HL-60 (cell line): ENCODE measurements around the gene HOXB4.

Experiments
- DNase-seq, 2 experiments: peaks; one replicate each; pipeline ENCODE4 v3.0.0-alpha.2; 2010 to 2020; ENCODE audit warnings: low read depth in 1 of 2, low spot score in 1 of 2
- H3K27ac ChIP-seq: fragments of 250-450 bp; sonication (Bioruptor Pico); replicated peaks from 2 replicates; pipeline ENCODE4 v1.5.1; 2020; ENCODE audit warnings: mild to moderate bottlenecking, moderate library complexity
- H3K27me3 ChIP-seq: fragments of 250-450 bp; sonication (Bioruptor Pico); 2 replicates; pipeline ENCODE4 v1.5.1; 2021; ENCODE audit warnings: mild to moderate bottlenecking, moderate library complexity; ENCODE audit not compliant: insufficient read depth, poor library complexity, severe bottlenecking
- H3K4me3 ChIP-seq: replicated peaks from 2 replicates; pipeline ENCODE4 v1.5.1; 2011; ENCODE audit warnings: mild to moderate bottlenecking, control low read depth, low read length; ENCODE audit not compliant: insufficient read depth
- CTCF ChIP-seq: IDR thresholded peaks from one replicate; pipeline ENCODE4 v1.5.1; 2011; ENCODE audit warnings: low read length, control low read depth, inconsistent platforms; ENCODE audit not compliant: insufficient read depth
- GABPA ChIP-seq: IDR thresholded peaks from 2 replicates; pipeline ENCODE4 v1.6.1; 2012; ENCODE audit warnings: low read depth
- POLR2AphosphoS5 ChIP-seq: IDR thresholded peaks from 2 replicates; pipeline ENCODE4 v1.6.1; 2012; ENCODE audit warnings: low read depth
- SPI1 ChIP-seq: IDR thresholded peaks from 2 replicates; pipeline ENCODE4 v1.6.1; 2012; ENCODE audit warnings: low read depth, mild to moderate bottlenecking, borderline replicate concordance
- TF ChIP-seq, protein P1 (sequence below): IDR thresholded peaks from 2 replicates; pipeline ENCODE4 v1.6.1; 2012; ENCODE audit warnings: low read depth; ENCODE audit not compliant: insufficient replicate concordance

HOXB4 gene

DNA sequence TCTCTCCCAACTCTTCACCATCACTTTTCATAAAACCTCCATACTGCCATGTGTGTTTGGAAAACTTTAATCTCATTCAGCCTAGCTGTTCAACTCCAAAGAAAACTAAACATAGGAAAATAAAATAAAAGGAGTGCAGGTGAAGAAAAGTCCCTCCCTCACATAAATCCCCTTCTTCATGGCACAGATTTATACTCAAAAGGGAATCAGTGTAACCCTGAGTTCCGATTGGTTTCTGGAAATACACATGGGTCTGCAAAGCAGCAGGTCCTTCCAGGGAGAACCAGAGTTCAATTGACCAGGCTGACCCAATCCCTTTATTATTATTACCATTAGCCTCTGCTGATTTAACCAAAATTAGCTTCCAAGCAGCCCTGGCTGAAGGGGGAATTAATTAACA lies 24.3 kb downstream of the HOXB4 start:
- no peak overlapping the region for H3K4me3 ChIP-seq
- H3K27me3 ChIP-seq = peaks cover 34% of the 10 kb centered on the region
- no peak overlapping the region for H3K27ac ChIP-seq
- TF ChIP-seq, protein P1, sequence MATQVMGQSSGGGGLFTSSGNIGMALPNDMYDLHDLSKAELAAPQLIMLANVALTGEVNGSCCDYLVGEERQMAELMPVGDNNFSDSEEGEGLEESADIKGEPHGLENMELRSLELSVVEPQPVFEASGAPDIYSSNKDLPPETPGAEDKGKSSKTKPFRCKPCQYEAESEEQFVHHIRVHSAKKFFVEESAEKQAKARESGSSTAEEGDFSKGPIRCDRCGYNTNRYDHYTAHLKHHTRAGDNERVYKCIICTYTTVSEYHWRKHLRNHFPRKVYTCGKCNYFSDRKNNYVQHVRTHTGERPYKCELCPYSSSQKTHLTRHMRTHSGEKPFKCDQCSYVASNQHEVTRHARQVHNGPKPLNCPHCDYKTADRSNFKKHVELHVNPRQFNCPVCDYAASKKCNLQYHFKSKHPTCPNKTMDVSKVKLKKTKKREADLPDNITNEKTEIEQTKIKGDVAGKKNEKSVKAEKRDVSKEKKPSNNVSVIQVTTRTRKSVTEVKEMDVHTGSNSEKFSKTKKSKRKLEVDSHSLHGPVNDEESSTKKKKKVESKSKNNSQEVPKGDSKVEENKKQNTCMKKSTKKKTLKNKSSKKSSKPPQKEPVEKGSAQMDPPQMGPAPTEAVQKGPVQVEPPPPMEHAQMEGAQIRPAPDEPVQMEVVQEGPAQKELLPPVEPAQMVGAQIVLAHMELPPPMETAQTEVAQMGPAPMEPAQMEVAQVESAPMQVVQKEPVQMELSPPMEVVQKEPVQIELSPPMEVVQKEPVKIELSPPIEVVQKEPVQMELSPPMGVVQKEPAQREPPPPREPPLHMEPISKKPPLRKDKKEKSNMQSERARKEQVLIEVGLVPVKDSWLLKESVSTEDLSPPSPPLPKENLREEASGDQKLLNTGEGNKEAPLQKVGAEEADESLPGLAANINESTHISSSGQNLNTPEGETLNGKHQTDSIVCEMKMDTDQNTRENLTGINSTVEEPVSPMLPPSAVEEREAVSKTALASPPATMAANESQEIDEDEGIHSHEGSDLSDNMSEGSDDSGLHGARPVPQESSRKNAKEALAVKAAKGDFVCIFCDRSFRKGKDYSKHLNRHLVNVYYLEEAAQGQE = no peak
- TF ChIP-seq SPI1 (no peak), POLR2AphosphoS5 (no peak), GABPA (no peak), CTCF (no peak)
- DNase-seq = no peak

DNA sequence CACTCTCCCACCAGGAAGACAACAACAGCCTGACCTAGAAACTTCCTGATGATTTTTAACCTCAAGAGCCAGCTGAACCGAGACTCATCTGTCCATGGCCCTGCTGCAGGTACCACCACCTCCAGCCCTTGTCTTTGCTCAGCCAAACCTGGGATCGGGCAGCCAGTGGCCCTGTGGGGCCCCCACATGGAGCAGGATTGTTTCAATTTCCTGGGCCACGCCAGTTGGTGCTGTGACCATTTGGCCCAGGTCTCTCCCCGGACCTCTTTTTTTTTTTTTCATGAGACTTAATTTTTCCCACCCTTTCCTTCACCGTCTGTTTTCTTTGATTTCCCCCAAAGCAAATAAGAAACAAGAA lies 25.0 kb downstream of the HOXB4 start:
- H3K4me3 ChIP-seq = no peak overlapping the region
- H3K27me3 ChIP-seq = peaks cover 38% of the 10 kb centered on the region
- DNase-seq = no peak
- TF ChIP-seq POLR2AphosphoS5 (no peak), CTCF (no peak), SPI1 (no peak), GABPA (no peak)
- TF ChIP-seq, protein P1 = no peak
- no peak overlapping the region for H3K27ac ChIP-seq

- no peak overlapping the region for H3K4me3 ChIP-seq
- DNase-seq = no peak
- H3K27me3 ChIP-seq = peaks cover 42% of the 10 kb centered on the region
- no peak overlapping the region for H3K27ac ChIP-seq
- TF ChIP-seq CTCF = no peak
- no peak for TF ChIP-seq GABPA
Observed at GRCh38 chr17:48552466-48553189, 25.5 kb downstream of the HOXB4 start.
